PFSK-1 (cell line): ENCODE data around the gene ARHGEF5.

Experiments used
- FOXP2 ChIP-seq: optimal IDR thresholded peaks from 2 replicates; pipeline ENCODE3; 2011; ENCODE audit warnings: borderline replicate concordance, control low read depth, inconsistent platforms; ENCODE audit not compliant: insufficient read depth; ENCODE audit errors: extremely low read length, extremely low read depth
- POLR2AphosphoS5 ChIP-seq: IDR thresholded peaks from 2 replicates; pipeline ENCODE4 v1.6.1; 2012; ENCODE audit warnings: low read depth, mild to moderate bottlenecking, control low read depth, low read length, moderate library complexity
- REST ChIP-seq, 2 experiments: IDR thresholded peaks; 2 replicates each; pipeline versions ENCODE4 v1.6.1 to v1.8.0; 2011 to 2012; ENCODE audit warnings: low read depth in 2 of 2, low read length in 2 of 2, control low read depth in 1 of 2, inconsistent platforms in 1 of 2, mild to moderate bottlenecking in 1 of 2, moderate library complexity in 1 of 2; ENCODE audit not compliant: insufficient read depth in 1 of 2
- SIN3A ChIP-seq: IDR thresholded peaks from 2 replicates; pipeline ENCODE4 v1.6.1; 2012; ENCODE audit warnings: mild to moderate bottlenecking, low read length, moderate library complexity, borderline replicate concordance; ENCODE audit not compliant: insufficient read depth
- TAF1 ChIP-seq: IDR thresholded peaks from 2 replicates; pipeline ENCODE4 v1.6.1; 2012; ENCODE audit warnings: low read length, control low read depth, borderline replicate concordance; ENCODE audit not compliant: insufficient read depth

GRCh38 chr7:144407266-144407931 lies 52.2 kb downstream of the ARHGEF5 start:
- TF ChIP-seq SIN3A (no peak), POLR2AphosphoS5 (no peak), FOXP2 (no peak), REST (IDR thresholded peaks at IDR 0.05; ENCODE audit: insufficient read depth in 1 of 2, low read depth in 2 of 2, low read length in 2 of 2) (no peak), TAF1 (no peak)
